Stimulated activated CD4-positive, alpha-beta T cell treated with anti-CD3 and anti-CD28 coated beads, TNF-alpha, amount 100 ng/mL, for 48 hours (primary cell): Measurements from ENCODE around the gene SLC13A2.

Experiments
- DNase-seq, 3 donors: peaks; one replicate each; pipeline ENCODE4 v3.0.0-alpha.2; 2020; ENCODE audit warnings: low read depth in 3 of 3

The SLC13A2 gene

DNA sequence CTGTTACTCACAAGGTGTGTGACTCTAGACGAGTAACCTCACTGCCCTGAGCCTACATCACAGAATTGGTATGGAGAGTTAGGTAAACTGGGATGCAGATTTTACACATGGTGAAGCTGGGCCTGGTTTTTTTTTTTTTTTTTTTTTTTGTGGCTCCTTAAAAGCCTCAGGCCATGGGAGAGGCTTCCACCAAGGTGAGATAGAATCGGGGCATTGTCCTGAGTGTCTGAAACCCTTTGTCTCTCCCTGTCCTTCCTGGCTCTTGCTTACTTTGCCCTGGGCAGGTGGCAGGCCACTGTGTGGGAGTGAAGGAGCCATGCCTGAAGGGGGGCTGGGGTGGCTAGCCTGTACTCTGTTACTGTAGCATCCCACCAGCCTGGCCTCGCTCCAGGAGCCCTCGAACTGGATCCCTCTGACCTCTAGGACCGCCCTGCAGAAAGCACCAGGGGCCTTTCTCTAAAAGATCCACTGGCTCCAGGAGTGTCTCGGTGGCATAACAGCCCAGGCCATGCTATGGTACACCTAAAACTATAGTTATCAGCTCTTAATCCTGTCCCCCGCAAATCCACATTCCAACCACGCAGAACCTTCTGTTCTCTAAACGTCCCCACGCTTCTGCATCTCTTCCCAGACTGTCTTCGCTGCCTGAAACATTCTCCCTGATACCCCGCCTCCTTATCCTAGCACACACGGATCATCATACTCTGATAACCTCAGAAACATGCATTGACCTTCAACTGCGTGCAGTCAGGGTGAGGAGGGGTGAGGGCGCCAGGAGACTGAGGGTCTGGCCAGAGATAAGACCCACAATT is 1.7 kb upstream of the SLC13A2 start:
- DNase-seq: no peak

DNA sequence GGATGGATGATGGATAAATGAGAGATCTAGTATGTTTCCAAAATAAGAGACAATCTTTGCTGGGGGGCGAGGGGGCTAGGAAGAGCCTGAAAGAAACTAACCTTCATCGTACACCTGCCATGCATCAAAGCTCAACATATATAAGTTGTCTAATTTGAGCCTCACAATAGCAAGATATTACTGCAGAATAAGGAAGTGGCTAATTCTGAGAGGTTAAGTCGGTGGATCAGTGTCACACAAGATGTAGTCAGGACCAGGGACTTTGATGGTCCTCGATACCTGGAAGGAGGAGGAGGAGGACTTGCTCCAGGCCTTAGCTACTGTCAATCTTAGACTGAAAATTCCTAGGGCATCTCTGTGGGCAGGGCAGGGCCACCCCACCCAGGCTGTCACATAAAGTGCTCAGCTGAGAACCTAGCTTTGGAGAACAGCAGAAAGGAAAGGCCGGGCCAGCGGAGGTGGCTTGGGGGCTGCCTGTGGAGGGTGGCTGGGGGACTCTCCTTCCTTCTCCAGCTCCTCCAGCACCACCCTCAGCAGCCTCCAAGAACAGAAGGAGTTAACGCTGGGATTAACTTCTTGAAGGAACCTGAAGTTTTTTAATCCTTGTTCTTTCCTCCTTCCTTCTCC is 460 bp upstream of the SLC13A2 start:
- no peak for DNase-seq

DNA sequence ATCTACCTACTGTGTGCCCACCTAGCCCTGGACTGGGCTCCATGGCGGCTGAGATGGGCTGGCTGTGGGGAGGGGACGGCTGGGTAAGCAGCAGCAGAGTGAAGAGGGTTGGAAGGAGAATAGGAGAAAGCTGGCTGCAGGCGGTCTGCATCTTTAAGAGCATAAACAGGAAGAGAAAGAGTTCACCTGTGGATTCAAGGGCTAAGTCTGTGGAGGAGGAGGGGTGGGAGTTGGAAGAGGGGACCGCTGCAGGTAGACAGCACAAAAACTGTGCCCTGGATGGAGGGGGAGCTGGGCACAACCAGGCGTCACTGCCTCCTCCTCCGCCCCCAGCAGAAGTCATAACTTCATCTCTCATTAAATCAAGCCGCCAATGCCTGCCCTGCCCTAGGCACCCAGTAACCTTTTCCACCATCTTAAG is 677 bp downstream of the SLC13A2 start:
- DNase-seq: no peak

DNA sequence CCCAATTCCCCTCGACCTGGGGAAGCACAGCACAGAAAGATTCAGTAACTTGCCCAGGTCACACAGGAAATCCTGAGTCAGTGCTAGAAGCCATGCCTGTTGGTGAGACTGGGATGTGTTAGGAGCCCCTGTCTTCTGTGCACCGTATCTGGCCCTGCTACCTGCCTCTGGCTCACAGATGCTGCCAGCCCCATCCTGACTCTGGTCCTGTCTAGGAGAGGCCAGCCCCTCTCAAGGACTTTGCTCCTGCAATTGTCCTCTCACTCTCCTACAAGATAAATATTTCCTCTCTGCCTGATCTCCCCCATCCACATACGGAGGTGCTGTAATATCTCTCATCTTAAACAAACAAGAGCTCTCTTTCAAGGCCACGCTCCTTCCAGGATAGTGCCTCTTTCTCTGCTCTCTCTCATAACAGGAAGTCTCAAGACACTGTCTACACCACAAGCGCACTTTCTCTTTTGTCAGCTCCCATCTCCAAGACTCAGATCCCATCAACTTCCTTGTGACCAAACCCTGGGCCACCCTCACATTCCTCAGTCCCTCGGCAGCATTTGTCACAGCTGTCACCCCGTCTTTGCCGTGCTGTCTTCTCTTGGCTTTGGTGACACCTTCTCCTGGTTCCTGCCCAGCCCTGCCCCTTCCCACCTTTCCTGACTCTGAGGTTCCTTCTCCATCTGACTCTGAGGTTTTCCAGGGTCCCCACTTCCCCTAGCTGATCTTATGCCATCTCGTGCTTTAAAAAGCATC is 1.9 kb downstream of the SLC13A2 start:
- no peak for DNase-seq

DNA sequence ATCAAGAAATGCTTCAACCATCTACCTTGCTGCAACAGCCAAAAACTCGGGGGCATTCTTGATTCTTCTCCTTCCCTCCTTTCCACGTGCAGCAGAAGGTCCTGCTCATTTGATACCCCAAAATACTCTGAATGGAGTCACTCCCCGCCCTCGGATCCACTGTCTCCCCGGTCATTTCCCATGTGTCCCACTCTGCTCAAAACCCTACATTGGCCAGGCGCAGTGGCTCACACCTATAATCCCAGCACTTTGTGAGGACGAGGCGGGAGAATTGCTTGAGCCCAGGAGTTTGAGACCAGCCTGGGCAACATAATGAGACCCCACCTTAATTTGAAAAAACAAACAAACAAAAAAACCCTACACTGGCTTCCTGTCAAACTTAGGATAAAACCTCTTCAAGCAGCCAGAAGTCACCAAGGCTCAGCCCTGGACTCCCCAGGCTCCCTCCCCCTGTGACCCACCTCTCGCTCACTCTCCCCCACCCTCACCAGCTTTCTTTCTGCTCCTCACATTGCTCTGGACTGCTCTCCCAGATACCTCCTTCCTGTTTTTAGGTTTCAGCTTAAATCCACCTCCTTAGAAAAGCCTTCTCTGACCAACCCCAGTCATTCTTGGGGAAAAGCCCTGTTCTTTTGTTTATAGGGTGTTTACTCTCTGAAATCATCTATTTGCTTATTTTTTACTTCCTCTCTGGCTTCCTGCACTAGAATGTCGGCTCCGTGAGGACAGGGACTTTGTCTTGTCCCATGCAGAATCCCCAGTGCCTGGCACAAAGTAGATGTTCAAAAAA is 2.8 kb downstream of the SLC13A2 start:
- no peak for DNase-seq

DNA sequence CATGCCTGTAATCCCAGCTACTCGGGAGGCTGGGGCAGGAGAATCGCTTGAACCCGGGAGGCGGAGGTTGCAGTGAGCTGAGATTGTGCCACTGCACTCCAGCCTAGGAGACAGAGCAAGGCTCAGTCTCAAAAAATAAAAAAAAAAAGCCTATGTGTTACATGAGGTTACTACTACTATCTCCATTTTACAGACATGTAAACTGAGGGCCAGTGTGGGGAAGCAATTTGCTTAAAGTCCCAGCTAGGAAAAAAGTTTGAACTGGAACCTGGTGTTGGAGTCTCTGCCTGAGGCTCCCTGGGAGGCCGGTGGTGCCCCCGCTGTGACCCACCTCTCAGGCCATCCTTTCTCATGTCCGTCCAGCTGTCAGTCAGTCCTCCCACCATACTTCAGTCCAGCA is 4.5 kb downstream of the SLC13A2 start:
- no peak for DNase-seq

DNA sequence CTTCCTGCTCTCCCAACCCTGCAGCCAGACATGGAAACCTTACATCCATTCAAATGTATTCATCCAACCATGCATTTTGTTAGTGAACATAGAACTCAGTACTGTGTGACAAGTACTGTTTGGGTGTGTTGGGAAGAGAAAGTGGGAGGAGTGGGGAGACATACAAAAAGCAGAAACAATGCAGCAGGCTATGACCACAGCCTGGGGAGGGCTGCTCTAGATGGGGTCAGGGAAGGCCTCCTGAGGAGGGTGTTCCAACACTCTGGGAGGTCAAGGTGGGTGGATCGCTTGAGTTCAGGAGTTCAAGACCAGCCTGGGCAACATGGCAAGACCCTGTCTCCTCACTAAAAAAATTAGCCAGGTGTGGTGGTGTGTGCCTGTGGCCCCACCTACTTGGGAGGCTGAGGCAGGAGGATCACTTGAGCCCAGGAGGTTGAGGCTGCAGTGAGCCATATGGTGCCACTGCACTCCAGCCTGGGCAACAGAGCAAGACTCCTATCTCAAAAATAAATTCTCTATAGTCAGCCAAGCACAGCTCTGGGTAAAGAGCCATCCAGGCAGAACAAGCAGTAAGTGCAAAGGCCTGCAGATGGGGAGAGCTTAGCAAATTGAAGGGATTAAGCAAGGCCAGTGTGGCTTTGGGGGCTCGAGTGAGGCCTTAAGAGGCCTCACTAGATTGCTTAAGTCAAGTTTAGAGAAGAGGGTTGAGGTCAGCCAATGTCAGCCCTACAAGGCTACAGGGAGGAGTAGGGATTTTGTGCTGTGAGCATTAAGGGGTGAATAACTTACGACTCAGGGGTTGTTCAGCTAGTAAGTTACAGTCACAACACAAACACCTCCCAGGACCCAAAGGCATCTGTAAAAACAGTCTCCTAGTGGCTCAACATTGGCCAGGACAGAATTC is 5.5 kb downstream of the SLC13A2 start:
- no peak for DNase-seq

DNA sequence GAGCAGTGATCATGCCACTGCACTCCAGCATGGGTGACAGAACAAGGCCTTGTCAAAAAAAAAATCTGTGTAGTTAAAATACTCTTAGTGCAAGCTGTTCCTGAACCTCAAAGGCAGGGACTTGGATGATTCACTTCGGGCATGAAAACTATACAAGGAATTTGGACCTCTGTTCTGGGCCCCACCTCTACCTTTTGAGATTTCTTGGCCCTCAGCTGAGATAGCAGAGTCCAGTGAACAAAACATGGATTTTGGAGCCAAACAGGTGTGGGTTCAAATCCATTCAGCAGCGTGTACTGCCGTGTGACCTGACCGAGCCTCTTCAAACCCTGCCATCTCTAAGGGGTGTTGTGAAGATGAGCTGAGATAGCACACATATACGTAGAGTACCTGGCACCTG is 6.8 kb downstream of the SLC13A2 start:
- DNase-seq: no peak

DNA sequence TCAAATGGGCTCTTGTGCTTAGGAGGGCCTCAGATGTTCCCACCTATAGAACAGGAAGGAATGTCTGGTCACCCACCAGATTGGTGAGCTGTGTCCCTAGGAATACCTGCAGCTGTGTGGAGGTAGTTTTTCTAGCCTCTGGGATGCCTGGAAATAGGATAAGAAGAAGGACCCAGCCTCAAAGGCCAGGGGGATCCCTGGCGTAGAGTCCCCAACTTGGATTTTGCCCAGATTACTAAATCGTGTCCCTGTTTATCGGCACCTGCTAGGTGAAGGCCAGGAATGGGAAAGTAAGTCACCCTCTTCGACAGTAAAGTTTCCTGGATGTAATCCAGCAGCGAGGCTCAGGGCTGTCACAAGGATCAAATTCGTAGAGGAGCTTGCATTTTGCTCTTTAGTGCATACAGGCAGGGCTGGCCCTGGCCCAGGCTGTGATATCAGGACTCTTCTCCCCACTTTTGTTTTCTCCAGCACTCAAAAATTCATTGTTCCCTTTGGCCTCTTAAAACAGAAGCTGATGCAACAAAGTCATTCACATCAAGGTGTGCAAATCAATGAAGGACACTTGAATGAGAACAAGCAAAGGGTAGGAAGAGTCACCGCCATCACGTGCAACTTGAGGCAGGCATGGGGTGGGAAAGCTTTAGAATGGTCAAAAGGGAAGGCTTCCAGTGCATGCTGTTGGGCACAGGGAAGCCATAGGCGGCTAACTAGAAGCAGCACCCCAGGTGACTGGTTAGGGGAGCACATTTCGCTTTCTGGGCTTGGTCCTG is 7.5 kb downstream of the SLC13A2 start:
- DNase-seq: no peak

DNA sequence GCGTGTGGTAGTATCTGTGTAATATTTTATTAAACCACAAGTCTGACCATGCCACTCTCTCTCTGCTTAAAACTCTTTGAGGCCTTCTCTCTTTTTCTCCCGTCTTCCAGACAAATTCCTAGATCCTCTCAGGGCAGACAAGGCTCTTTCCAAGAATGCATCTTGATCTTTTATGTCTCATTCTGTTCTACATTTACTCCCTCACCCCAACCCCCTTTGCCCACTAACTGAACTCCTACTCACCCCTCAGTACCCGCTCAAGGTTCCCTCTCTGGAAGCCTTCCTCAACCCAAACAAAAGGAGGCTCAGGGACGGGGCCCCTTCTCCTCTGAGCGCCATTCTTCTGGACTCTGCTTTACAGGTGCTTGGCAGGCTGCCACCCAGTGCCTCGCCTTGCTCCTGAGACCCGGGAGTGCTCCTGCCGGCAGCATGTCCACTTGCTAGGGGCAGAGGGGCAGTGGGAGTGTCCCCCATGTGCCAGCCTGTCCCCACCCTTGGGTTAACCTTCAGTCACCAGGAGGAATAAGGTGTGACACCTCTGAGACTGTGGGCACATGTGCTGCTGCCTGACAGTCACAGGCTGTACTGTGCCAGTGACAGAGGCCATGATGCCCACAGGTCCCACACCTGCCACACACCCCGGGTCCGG is 9.2 kb downstream of the SLC13A2 start:
- no peak for DNase-seq

DNA sequence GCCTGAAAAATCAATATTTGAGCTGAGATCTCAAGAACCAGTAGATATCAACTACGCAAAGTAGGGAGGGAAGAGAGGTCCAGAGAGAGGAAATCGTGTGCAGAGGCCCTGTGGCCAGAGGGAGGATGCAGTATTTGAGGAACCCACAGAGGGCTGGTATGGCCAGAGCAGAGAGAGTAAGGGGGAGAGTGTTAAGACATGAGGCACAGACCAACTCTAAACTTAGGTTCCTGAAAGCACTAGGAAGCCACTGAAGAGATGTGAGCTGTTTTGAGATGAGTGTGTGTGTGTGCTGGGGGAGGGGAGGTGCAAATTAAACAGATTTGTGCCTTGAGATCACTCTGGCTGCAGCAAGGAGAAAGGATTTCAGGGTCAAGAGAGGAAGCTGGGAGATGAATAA is 10.9 kb downstream of the SLC13A2 start:
- no peak for DNase-seq

DNA sequence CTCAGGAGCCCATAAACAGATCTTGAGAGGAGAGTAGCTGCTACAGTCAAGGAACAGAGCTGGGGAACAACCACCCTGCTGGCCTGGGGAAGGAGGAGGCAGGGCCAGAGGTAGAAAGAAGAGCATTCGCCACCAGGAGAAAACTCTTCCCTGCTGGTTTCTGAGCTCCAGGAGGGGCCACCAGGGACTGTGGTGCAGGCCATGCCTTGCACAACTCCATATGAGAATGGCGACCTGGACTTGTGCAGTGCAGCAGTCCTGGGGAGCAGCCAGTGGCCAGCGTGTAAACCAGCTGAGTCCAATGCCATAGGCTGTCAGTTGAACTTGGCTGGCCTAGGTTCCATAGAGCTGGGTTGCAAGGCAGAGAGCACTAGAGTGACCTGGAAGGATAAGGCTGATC is 11.6 kb downstream of the SLC13A2 start:
- no peak for DNase-seq

DNA sequence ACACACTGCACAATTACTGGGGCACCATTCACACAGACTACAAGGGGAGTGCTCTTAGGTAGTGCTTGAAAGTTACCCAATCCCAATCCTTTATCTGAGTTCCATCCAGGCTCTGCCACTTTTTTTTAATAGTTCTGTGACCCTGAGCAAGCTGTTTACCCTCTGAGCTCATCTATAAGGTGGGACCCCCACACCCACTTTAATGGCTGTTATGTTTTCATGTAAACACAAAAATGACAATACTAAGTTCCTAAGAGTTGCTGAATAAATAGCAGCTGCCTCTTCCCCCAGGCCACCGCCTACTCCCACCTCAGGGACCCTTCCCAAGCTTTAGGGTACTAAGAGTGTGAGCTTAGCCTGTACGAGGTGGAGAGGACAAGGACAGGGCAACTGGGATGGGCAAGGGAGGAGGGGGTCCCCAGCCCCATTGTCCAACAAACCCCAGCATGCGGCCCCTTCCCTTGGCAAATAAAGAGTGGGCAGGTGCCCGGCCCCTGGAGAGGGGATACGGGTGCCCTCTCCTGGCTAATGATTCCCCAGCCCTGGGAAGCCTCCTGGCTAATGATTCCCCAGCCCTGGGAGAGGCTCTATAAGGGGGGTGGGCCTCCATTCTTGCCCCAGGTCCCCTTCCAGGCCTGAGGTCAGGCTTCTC is 14.6 kb downstream of the SLC13A2 start:
- no peak for DNase-seq

DNA sequence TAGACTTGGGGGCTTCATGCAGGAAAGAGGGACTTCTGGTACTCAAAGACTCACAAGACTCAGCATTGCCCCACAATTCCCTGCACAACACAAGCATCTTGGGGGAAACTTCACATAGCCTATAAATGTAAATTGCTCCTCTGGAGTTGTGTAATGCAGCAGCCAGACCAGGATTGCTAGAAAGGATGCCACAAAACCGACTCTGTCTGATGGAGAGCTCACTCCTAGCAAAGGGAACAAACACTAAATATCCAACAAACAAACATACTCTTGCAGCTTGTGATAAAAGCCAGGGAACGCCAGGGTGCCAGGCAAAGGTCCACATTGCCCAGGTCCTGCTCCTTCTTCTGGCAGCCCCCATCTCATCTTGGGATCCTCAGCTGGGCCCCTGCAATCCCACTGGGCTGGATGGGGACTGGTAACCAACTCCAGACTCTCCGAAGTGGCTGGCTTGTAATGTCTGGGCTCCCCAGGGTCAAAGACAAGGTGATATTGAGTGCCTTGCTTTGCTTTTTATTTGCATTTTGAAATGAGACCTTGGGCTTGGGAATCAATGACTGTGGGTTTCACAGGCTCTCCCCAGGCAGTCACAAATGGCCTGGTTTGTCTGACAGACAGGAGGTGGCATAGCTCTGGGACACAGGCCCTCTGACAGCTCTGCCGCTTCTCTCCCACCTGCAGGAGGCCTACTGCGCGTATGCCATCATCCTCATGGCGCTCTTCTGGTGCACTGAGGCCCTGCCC is 15.3 kb downstream of the SLC13A2 start:
- DNase-seq: no peak

DNA sequence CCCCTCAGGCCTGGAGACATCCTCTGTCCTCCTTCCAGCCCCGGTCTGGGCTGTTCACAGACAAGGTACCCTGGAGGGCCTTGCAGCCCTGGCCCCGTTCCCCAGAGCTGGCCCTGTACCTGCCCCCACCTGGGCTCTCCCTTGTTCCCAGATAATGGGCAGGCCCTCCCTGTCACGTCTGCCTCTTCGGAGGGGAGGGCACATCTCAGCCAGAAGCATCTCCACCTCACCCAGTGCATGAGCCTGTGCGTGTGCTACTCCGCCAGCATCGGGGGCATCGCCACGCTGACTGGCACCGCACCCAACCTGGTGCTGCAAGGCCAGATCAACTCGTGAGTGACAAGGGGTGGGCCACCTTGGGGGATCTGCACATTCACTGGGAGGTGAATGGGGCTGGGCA is 17.8 kb downstream of the SLC13A2 start:
- DNase-seq: no peak

DNA sequence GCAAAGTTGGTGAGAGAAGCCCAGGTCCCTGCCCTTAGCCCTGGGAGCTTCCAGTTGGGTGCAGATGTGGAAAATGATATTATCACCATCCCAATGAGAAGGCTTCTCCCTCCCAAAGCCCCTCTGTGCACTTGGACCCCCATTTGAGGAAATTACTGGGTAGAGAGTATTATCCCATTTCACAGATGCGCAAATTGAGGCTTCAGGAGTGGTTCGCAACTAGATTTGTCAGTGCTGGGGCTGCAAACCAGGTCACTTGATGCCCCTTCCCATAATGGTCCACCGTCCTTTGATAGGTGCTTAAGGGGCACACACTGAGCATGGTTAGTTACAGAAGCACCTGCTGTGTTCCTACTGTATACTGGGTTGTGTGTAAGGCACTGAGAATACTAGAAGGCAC is 18.4 kb downstream of the SLC13A2 start:
- no peak for DNase-seq

DNA sequence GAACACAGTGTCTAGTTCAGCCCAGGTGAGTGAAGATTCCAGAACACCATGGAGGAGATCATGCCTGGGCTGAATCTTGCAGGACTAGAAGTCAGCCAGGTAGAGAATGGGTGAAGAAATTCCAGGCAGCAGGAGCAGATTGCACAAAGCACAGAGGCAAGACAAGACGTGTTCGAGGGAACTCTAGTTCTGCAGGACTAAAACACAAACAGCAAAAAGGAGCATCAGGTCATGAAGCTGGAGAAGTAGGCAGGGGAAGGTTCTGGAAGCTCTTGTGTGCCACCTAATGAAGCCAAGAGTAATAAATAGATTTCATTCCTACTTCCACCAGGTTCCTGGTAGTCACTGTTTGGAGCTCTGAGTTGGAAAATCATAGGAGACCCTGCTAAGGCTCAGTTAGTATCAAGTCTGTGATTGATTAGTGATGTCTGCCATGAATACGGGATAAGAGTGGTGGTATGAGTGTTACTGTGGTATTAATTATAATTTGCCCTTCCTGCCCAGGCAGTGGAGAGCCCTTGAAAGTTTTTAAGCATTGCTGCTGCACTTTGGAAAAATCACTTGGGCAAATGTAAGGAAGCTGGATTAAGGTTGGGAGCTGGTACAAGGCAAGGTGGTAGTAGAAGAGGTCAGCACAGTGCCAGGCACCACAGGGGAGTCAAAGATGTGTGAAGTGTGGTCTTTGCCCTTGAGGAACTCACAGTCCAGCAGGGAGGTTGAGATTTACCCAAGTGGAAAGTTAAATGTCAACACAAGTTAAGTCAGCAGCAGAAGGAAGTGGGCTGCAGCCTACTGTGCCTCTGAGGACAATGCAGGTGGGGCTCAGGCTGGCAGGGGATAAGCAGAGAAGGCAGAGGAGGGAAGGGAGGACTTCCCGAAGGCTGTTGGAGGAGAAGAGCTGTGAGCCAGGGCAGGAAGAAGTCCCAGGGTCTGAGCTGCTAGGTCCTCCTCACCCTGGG is 19.2 kb downstream of the SLC13A2 start:
- DNase-seq: no peak
